Umbilical cord (tissue), 2 donors: ENCODE measurements around the gene OTOGL. TPM values are rescaled to one million over a fixed set of nuclear protein-coding genes. Genes with fewer than 3 reads are reported as not detected.
"Not testable (repeated sequence)": the region's sequence is repeated elsewhere in the genome, so short reads cannot be mapped to it uniquely, and the experiment has no call there.

ENCODE experiments used
- DNase-seq: peaks from one replicate; pipeline ENCODE4 v3.0.0-alpha.2; 2015; ENCODE audit warnings: low spot score
- total RNA-seq: library from RNA; depleted of rRNA; stranded (reverse); fragments of >200 nt; gene quantifications from one replicate; pipeline ENCODE4 v1.2.3, GENCODE V29; 2014; ENCODE audit warnings: low replicate concordance; ENCODE audit not compliant: insufficient read depth

OTOGL gene
- total RNA-seq, 1 donor from 2014 or later: 3.1 TPM

DNA sequence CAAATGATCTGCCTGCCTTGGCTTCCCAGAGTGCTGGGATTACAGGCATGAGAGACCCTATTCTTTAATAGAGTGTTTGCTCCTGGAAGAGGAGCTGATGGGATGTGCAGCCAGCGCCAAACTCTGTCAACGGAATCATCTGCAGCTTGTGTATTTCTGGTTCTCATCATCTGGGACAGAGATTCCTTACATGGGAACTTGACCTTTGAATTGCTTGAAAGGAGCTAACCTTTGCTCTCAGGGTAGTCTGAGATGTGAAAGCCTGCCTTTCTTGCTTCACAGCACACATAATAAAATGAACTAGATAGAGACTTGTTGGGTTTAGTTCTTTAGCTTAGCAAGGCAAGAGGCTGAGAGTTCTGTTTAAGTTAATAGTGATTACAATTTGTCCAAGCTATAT, 120.0 kb downstream of the OTOGL start:
- peak; percentile 82 for DNase-seq

DNA sequence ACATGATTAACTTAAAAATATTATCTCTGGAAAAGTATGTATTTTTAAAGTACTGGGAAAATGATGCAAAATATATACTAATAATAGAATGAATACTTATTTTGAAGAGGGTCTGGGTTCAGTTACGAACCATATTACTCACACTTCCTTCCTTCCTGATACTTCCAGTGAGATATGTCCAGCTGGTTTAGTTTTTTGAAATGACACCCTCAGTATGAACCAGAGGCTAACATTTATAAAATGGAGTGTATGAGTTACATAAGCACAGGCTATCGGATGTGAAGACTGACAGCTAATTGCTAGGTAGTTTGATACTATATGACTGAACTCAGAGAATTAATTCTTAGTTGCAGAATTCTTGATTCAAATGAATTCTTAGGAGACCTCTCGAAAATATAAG, 122.9 kb downstream of the OTOGL start:
- no peak for DNase-seq

DNA sequence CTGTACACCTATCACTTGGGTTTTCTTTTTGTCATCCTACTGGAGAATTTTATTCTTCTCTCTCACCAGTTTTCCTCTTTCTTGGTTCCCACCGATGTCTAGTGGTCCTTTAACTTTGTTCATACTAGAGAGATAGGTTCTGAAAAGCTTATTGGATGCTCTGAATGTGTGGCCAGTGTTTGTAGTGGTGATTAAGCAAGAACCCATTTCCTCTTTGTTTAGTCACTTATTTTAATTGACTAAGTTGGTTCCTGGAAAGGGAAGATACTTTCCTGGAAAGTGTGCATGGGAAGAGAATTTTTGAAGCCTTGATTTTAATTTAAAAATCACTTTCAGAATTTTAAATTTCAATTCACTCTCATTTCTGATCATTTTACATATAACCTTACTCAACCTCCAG, 127.2 kb downstream of the OTOGL start:
- no peak for DNase-seq

GRCh38 chr12:80227904-80228303, 128.6 kb downstream of the OTOGL start:
- not testable (repeated sequence) for DNase-seq

DNA sequence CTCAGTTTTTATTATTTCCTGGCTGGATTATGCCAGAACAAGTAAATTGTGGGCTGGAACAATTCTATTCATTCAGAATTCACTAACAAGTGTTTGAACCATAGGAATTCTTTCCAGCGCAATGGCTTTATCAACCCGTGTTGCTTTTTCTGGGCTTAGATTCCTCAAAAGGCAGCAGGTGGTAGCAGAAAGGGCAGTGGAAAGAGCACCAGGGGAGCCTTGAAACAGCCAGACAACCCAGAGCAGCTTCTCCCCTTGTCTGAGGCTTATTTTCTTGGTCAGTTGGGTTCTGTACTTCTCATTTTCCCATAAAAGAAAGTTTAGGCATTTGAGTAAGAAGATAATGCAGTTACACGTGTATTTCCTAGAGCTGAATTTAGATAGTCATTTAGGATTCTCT, 130.7 kb downstream of the OTOGL start:
- DNase-seq: no peak

GRCh38 chr12:80232837-80233236, 133.5 kb downstream of the OTOGL start:
- no peak for DNase-seq

GRCh38 chr12:80233926-80234325, 134.6 kb downstream of the OTOGL start:
- no peak for DNase-seq

- no peak for DNase-seq
These were observed 135.3 kb downstream of the OTOGL start for GRCh38 chr12:80234667-80235066.

GRCh38 chr12:80235944-80236343, 136.6 kb downstream of the OTOGL start:
- DNase-seq: no peak

- DNase-seq: no peak
These were observed 140.5 kb downstream of the OTOGL start for GRCh38 chr12:80239867-80240266.

GRCh38 chr12:80241576-80242273, 142.4 kb downstream of the OTOGL start:
- DNase-seq: no peak

DNA sequence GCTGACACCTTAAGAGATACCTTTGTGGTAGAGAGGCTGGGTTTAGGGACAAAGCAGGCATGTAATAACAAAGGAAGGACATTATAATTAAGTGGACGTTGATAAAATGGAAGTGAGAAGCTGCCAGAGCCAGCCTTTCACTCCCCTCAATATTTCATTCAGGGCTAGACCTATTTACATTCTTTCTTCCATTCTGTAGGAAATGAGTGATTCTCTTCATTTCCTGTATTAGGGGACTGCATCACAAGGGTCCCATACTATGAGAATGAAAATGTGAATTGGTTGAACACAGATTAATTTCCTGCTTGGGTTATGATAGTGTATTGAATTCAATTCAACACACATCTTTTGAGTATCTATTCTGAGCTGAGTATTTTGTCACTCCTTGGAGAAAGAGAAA, 143.0 kb downstream of the OTOGL start:
- no peak for DNase-seq

DNA sequence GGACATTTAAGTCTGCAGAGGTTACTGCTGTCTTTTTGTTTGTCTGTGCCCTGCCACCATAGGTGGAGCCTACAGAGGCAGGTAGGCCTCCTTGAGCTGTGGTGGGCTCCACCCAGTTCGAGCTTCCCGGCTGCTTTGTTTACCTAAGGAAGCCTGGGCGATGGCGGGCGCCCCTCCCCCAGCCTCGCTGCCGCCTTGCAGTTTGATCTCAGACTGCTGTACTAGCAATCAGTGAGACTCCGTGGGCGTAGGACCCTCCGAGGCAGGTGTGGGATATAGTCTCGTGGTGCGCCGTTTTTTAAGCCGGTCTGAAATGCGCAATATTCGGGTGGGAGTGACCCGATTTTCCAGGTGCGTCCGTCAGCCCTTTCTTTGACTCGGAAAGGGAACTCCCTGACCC, 150.2 kb downstream of the OTOGL start:
- not testable (repeated sequence) for DNase-seq

DNA sequence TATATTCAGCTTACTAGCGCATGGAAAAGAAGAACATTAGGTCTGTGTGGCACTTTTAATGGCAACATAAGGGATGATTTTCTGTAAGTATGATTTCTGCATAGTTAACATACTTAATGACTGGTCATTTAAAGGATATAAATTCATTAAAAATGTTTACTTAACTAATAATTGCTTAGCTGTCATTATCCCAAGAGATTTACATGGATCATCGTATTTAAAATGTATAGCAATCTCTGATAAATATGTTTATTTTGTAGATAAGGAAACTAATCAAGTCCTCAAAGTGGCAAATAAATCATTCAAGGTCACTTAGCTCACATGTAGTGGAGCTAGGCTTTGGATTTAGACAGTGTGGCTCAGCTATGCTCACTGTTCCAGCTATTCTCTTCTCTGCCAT, 158.6 kb downstream of the OTOGL start:
- no peak for DNase-seq

- DNase-seq: no peak
These were observed 160.9 kb downstream of the OTOGL start for GRCh38 chr12:80260269-80260668.

DNA sequence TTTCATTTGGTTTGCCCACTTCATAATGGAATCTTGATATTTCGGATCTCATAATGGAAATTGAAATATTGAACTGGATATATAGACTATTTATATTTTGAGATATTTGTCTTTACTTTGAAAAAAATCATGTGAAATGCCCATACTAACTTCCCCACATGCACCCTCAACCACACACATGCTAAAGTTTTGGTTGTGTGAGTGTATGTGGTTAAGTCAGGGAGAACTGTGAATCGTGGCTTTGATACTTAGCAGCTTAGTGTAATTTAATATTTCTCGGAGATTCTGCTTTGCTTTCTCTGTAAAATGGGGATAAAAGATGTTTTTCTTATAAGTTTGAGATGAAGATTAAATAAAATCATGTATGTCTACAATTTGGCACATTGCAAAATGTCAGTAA, 162.1 kb downstream of the OTOGL start:
- no peak for DNase-seq

- peak; percentile 71 for DNase-seq
These were observed 163.0 kb downstream of the OTOGL start for GRCh38 chr12:80262346-80262745.

DNA sequence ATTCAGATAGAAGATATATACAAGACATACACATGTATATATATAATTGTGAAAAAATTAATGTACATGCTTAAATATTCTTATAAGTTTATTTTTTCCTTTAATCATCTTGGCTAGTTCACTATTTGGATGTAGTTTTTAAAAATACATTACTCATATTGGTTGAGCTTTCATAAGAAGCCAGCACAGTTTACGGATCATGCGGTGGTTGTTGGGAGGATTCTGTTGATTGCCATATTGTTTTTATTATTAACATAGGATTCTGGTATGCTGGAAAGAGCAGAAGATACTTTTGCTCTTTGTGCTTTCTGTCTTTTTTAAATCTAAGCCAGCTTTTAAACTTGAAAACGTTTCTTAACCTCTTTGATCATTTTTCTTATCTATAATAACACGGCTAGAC, 163.4 kb downstream of the OTOGL start:
- DNase-seq: peak; percentile 14

- no peak for DNase-seq
These were observed 165.0 kb downstream of the OTOGL start for GRCh38 chr12:80264386-80264785.

DNA sequence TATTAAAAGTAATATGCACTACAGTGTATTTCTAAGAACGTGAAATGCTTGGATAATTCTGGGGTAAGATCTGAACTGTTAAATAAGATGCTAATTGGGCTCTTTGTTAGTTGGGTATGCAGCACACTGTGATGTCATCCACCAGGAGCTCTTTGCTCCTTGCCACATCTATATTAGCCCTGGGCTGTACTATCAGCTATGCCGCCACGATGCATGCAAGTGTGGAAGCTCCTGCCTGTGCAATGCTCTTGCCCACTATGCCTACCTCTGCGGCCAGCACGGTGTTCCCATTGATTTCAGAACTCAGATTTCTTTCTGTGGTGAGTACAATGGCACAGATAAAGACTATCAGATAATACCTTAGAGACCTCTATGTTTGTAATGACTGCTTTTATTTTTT, 165.6 kb downstream of the OTOGL start:
- DNase-seq: no peak

DNA sequence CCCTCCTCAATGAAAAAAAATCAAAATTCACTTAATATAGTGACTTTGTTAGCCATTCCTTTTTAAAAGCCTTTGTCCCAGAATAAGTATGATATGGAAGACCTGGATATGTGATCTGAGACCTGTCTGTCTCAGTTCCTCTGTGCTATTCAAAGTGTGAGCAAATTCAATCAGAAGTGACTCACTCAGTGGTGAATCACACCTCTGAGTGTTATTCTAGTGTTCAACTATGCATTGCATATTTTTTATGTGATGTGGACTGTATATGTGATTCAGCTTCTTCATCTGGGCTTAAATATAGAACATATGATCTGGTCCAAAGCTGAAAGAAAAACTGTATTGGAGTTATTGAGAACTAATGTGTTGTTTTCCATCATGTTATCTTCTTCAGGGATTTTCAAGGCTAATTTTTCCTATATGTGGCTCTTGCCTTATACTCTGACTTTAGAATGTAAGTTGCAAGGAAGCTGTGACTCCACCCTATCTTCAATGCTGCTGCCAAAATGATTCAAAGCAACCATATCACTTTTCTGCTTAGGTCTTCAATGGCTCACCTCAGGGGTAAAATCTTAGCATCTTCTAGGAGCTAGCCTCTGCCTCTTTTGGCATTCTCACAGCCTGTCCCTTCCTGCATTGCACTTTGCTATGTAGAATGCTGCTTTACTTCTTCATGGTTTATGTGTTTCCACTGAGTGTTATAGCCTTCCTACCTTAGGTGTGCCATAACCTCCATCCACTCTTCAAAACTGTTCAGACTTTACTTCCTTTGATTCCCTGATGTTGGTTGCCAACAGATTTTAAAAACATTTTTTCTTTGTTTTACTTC, 169.8 kb downstream of the OTOGL start:
- DNase-seq: peak; percentile 81

- DNase-seq: peak; percentile 56
These were observed 170.6 kb downstream of the OTOGL start for GRCh38 chr12:80269803-80270552.
